NCI-H1105 treated with DMSO at 0.1 percent for 48 hours (cell line): Measurements from ENCODE around the gene SF3B5.
"Not testable (repeated sequence)": the region's sequence is repeated elsewhere in the genome, so short reads cannot be mapped to it uniquely, and the experiment has no call there.

ENCODE experiments used
- DNase-seq: peaks from one replicate; lab custom pipeline; 2025; lab: John Stamatoyannopoulos, UW

Gene SF3B5

GRCh38 chr6:144095134-144096002 lies at the start of gene SF3B5:
SF3B5 (minus strand) TSS chr6:144095573; CDS start chr6:144095497, 76 bp downstream.
- DNase-seq, result peak; percentile 99

DNA sequence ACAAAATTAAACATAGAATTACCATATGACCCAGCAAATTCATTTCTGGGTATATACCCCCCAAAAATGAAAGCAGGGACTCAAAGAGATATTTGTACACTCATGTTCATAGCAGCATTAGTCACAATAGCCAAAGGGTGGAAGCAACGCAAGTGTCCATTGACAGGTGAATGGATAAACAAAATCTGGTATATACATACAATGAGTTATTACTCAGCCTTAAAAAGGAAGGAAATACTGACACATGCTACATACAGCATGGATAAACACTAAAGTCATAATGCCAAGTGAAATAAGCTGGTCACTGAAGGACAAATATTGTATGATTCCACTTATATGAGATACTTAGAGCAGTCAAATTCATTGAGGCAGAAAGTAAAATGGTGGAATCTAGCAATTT lies 49.6 kb upstream of the SF3B5 start:
- no peak for DNase-seq

DNA sequence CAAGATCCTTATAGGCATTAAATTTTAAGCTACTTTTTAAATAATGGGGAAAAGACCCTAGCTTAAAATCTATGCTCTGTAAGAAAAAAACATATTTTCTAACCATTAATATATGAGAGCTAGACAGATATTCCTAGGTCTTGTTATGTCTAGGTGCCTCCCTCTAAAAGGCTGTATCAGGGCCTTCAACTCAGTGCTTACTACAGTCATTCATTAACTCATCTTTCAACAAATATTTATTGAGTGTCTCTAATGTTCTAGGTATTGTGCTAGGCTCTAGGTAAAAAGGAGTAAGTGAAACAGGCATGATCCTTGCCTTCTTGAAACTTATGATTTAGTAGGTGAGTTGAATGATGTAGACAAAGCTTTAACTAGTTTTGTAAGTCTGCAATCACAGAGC lies 48.5 kb upstream of the SF3B5 start:
- DNase-seq, result no peak

DNA sequence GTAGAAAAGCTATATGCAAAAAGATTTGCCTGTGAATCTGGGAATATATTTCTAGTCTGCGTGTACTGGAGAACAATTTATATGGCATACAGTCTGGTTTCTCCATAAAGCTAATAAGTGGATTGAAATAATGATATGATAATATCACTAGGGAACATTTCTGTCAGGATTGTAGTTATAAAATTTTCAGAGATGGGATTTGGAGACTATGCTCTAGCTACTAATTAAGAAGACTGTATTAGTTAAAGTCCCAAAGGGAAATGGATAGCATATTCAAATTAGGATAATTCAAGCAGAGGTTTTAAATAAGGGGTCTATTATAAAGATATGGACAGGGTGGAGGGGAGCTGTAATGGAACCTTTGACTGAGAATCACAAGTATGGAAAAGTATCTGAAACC lies 47.7 kb upstream of the SF3B5 start:
- no peak for DNase-seq

GRCh38 chr6:144141470-144141869 lies 46.1 kb upstream of the SF3B5 start:
- no peak for DNase-seq

DNA sequence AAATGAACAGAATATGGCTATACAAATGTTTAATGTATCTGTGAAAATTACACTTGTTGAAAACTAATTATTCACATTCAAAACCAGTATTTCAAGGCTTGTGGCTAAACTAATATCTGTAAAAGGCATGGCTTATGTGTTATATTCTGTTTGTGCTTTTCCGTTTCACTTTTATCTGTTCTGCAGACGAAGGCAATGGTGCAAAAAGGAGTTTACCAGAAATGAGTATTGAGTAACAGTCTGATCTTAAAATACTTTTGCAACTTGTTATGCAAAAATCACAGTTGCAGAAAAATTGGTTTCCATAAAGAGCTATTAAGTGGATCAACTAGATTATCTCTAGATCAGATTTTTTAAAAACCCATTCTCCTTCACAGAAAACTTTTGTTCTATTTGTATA lies 45.5 kb upstream of the SF3B5 start:
- no peak for DNase-seq

- no peak for DNase-seq
Observed at GRCh38 chr6:144139817-144140216, 44.4 kb upstream of the SF3B5 start.

DNA sequence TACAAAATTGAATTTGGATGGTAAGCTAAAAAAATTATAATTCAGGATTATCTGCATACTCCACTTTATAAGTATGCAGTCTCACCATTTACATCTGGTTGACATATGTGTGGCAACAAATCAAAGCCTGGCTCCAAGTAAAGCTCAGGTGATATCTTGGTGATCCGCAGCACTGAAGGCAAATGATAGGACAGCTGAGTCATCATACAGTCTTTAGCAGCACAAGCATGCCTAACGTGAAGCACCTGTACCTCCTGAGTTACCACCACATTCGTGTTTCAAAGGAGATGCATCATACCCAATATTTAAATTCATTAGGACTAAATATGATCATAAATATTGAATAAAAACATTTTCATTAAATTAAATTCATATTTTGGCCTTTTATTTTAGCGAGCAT lies 43.2 kb upstream of the SF3B5 start:
- no peak for DNase-seq

DNA sequence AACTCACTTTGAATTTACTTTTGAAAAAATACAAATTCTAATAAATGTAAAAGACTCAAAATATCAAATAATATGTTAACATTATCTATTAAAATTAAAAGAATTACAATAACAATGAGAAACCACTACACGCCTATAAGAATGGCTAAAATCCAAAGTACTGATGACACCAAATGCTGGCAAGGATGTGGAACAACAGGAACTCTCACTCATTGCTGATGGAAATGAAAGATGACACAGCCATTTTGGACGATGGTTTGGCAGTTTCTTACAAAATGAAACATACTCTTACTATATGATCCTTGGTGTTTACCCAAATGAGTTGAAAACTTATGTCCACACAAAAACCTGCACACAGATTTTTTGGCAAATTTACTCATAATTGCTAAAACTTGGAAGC lies 39.4 kb upstream of the SF3B5 start:
- no peak for DNase-seq

GRCh38 chr6:144134176-144134575 lies 38.8 kb upstream of the SF3B5 start:
- DNase-seq, result no peak

DNA sequence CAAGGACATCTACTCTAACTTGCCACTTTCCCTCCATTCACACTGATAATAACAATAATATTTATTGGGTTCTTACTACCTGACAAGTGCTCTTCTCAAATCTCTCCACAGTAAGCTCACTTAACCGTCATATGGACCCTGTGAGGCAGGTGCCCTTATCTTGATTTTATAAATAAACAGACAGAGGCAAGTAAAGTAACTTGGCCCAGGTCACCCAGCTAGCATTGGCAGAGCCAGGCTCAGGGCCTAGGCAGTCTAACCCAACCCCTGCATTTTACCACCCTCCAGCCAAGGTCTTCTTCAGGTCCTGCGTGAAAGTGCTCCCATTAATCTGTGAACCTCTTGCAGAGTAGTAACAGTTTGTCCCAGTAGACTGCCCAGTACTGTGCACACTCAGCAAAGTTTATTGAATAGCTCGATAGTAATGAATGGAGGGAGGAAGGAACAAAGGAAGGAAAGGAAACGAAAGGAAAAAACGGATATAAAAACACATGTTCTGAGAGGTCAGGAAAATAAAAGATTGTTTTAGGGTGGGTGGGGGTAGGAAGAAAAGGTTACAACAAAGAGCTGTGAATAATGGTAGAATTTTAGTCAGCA lies 38.0 kb upstream of the SF3B5 start:
- DNase-seq, result no peak

DNA sequence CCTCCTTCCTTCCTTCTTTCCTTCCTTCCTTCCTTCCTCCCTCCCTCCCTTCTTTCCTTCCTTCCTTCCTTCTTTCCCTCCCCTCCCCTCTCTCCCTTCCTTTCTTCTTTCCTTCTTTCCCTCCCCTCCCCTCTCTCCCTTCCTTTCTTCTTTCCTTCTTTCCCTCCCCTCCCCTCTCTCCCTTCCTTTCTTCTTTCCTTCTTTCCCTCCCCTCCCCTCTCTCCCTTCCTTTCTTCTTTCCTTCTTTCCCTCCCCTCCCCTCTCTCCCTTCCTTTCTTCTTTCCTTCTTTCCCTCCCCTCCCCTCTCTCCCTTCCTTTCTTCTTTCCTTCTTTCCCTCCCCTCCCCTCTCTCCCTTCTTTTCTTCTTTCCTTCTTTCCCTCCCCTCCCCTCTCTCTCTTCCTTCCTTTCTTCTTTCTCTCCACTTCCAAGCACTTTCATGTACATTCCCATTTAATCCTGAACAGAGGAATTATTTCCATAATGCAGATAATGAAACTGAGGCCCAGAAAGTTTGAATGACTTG lies 36.9 kb upstream of the SF3B5 start:
- not testable (repeated sequence) for DNase-seq

DNA sequence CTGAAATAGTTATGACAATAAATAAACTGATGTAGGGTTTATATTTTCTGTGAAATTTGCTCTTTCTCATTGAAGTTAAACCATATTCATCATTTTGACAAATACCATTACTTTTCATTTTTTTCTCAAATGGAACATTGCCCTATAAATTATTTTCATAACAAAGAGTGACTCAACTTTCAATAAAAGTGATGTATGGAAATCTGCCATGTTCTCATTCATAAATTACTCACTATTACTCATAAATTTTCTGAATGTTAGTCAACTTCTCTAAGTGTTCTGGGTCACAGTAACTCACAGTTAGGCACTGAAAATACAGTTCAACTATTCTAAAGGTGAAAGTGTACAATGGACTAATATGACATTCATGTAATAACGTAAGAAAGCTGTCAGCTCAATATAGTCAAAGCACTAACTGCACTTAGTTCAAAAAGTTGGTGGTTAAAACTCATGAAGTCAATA lies 35.9 kb upstream of the SF3B5 start:
- DNase-seq, result no peak

DNA sequence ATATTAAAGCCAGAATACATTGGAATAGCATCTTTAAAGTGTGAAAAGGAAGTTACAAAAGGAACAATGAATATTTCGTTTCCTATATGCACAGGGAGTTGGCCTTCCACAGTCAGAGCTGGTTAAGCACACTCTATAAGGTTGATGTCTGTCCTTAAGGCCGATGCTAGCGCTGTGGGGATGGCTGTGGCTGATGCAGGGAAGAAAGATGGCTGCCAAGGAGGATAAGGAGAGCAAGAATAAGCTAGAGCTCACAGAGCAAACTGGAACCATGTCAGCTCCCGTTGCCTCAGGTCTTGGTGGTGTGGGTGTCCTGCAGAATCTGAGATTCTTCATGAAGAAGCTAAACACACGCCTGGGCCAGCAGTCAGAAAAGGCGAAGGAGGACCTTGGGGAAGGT lies 34.1 kb upstream of the SF3B5 start:
- DNase-seq, result no peak

- no peak for DNase-seq
Observed at GRCh38 chr6:144127097-144127496, 31.7 kb upstream of the SF3B5 start.

- DNase-seq, result no peak
Observed at GRCh38 chr6:144123836-144124235, 28.5 kb upstream of the SF3B5 start.

- no peak for DNase-seq
Observed at GRCh38 chr6:144123421-144123820, 28.0 kb upstream of the SF3B5 start.

DNA sequence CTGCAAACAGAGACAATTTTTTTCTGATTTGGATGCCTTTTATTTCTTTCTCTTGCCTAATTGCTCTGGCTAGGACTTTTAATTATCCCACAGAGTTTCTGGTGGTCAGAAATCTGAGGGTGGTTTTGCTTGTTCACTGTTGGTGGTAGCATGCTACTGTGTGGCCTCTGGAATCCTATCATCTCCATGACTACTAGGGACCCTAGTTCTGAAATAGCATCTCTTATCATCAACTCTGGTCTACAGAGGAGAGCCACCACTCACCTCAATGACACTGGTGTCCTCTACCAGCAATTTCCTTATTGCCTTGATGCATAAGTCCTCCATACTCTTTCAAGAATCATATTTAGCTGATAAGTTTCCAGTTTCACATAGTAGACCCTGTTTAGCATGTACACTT lies 27.5 kb upstream of the SF3B5 start:
- DNase-seq, result no peak

GRCh38 chr6:144119376-144119775 lies 24.0 kb upstream of the SF3B5 start:
- no peak for DNase-seq

DNA sequence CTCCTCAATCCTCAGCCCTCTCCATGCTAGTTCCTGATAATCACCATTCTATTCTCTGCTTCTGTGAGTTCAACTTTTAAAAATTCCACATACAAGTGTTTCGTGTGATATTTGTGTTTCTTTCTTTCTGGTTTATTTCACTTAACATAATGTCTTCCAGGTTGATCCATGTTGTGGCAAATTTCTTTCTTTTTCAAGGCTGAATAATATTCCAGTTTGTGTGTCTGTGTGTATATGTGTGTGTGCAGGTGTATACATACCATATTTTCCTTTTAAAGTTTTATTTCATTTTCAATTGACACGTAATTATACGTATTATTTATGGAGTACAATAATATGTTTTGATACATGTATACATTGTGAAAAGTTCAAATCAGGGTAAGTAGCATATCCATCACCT lies 19.8 kb upstream of the SF3B5 start:
- DNase-seq, result no peak

- no peak for DNase-seq
Observed at GRCh38 chr6:144113366-144113765, 18.0 kb upstream of the SF3B5 start.

DNA sequence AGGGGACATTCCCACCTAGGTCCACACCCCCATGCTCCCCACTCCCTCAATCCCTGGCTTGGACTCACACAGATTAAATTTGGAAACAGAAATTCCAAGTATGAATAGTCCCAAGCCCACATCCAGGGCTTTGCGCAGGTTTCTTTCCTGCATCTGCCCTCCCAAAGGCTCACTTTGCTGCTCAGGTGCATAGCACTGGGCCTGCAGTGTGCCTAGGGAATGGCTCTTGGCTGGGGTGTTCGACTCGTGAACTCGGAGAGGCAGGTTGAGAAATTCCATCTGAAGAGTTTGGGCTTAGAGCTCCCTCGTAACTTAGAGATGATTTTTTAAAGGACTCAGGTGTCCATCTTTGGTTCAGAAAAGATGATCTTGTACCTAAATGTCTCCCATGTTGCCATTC lies 14.8 kb upstream of the SF3B5 start:
- DNase-seq, result no peak

DNA sequence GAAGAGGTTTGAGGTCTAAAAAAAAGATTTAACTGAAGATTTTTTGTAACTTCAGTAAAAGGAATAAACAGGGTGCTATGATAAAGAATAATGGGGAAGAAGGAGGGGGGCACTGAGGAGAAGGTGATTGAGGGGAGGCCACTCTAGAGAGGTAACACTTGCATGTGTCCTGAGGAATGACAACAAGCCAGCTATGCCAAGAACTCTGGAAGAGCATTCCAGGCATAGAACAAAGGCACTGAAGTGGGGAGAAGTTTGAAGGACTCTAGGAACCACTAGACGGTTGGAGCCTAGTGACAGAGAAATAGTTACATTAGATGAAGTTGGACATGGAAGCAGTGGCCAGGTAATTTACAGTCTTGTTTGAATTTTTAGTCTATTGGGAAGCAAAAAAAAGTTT lies 10.8 kb upstream of the SF3B5 start:
- no peak for DNase-seq
